ENCODE measurements around the gene BTN2A1. TPM values are rescaled to one million over a fixed set of nuclear protein-coding genes. Genes with fewer than 3 reads are reported as not detected.

The BTN2A1 gene
- total RNA-seq: 15.9 TPM

DNA sequence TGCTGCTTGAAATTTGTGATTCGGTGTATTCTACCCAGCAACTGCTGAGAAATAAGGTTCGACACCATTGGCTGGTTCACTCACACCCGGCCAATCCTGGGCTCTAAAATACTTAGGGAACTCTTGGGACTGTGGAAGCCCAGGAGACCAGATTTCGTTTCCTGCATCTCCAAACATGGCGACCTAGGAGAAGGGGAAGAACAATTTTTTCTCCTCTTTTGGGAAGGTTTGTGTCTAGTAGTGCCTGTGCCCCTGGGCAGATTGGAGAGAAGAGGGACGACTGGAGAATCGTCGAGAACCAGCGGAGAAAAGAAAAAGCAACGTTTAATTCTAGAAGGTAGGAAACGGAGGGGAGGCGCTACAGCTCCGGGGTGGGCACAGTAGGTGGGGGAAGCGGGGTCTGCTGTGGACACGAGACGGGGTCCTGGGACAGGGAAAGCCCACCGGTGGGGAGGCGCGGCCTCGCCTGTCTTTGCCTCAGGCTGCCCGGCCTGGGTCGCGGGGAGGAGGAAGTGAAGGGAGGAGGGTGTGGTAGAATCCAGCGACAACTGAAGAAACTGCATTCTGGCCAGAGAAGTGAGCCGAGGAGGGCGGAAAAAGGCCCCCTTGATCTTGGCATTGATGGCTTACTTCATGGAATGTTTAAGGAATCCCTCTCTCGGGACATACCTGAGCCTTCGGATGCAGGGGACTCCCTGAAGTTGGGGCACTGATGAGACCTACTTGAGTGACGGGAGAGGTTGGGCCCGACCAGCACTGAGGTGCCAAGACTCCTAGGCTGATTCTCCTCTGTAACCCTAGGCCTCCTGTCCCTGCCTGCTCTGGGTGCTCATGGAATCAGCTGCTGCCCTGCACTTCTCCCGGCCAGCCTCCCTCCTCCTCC lies at the start of gene BTN2A1:
TSS of gene BTN2A1 (plus strand) at position 150 of the 883 bp plus-strand sequence. CDS start at position 832, 682 bp downstream.

DNA sequence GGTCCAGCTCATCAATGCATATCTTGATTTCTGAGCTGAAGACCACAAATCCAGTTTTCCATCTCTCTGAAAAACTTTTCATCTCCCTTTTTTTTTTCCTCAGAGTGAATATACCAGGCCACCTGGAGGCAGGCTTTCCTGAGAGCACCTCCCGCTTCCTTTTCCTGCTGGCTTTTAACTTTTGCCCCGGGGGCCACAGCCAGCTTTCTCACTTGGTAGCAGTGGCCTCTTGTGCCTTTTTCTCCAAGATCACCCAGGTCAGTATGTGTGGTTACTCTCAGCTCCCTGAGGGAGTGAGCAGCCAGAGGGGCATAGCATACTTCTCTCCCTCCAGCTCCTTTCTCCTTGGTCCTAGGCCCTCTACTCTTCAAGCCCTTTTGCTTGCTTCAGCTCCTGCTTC lies 42.3 kb downstream of the BTN2A1 start, which contains the start of gene BTN1A1:
TSS of gene BTN1A1 (plus strand) at position 202 of the 400 bp plus-strand sequence. CDS start 984 bp downstream, outside the sequence.

Other genes starting within 250 kb of the BTN2A1 start
- gene BTN3A2, start 92.8 kb upstream of the BTN2A1 start, total RNA-seq: 7.0 TPM
- 21.4 TPM for gene BTN2A2, start 74.8 kb upstream of the BTN2A1 start, total RNA-seq
- 31.5 TPM for gene BTN3A1, start 55.7 kb upstream of the BTN2A1 start, total RNA-seq
- 14.1 TPM for gene BTN3A3, start 17.5 kb upstream of the BTN2A1 start, total RNA-seq
- not detected for gene BTN1A1, start 42.3 kb downstream of the BTN2A1 start, total RNA-seq
- 51.3 TPM for gene HMGN4, start 80.4 kb downstream of the BTN2A1 start, total RNA-seq
- 13.3 TPM for gene ABT1, start 139.0 kb downstream of the BTN2A1 start, total RNA-seq
- gene ZNF322, start 201.8 kb downstream of the BTN2A1 start, total RNA-seq: 34.5 TPM